HepG2 (cell line): ENCODE measurements around the gene VAV2. TPM values are rescaled to one million over a fixed set of nuclear protein-coding genes. Genes with fewer than 3 reads are reported as not detected.
A peak's percentile ranks its signal among the peaks of the same experiment; 100 is the strongest.

Experiments used
- GATAD2A ChIP-seq: IDR thresholded peaks from 2 replicates; pipeline ENCODE4 v1.6.1; 2016
- MYC ChIP-seq: sonication (generic); formaldehyde crosslinking; IDR thresholded peaks from 2 replicates; pipeline ENCODE4 v1.9.0; 2021; ENCODE audit warnings: missing genetic modification reagents, borderline replicate concordance
- PITX1 ChIP-seq: sonication (generic); formaldehyde crosslinking; IDR thresholded peaks from 2 replicates; pipeline ENCODE4 v1.5.1; 2020; ENCODE audit warnings: mild to moderate bottlenecking, missing genetic modification reagents
- RARA ChIP-seq: IDR thresholded peaks from 2 replicates; pipeline ENCODE4 v1.6.1; 2016; ENCODE audit warnings: missing genetic modification reagents, missing compliant biosample characterization
- ZFP36L1 ChIP-seq: sonication (generic); formaldehyde crosslinking; IDR thresholded peaks from 2 replicates; pipeline ENCODE4 v1.8.0; 2022; ENCODE audit warnings: mild to moderate bottlenecking, missing genetic modification reagents, moderate library complexity
- ZFY ChIP-seq: sonication (generic); formaldehyde crosslinking; IDR thresholded peaks from 2 replicates; pipeline ENCODE4 v1.4.0; 2020; ENCODE audit warnings: missing genetic modification reagents
- ZNF232 ChIP-seq: sonication (generic); formaldehyde crosslinking; IDR thresholded peaks from 2 replicates; pipeline ENCODE4 v1.4.0; 2020; ENCODE audit warnings: missing genetic modification reagents, borderline replicate concordance
- ZNF766 ChIP-seq: sonication (generic); formaldehyde crosslinking; IDR thresholded peaks from 2 replicates; pipeline ENCODE4 v1.5.0; 2020; ENCODE audit warnings: missing genetic modification reagents, borderline replicate concordance
- polyA plus RNA-seq, 8 experiments: library from polyadenylated mRNA; depleted of rRNA in 3 of 8; stranded (reverse) in 7 of 8; unstranded in 1 of 8; fragments of >200 nt; fragmentation: Illumina TruSeq in 4 of 8; extraction: Trizol in 4 of 8; gene quantifications; 2 replicates each; pipeline versions ENCODE4 v1.2.1 to v1.2.3, GENCODE V29; 2011 to 2016; ENCODE audit warnings: low read depth in 4 of 8, missing spikeins in 1 of 8, mixed read lengths in 1 of 8; ENCODE audit not compliant: insufficient read depth in 1 of 8
- total RNA-seq, 5 experiments: library from RNA; depleted of rRNA; stranded (reverse); fragments of >200 nt; fragmentation: Illumina TruSeq; extraction: Trizol; gene quantifications; 2 replicates each; pipeline ENCODE4 v1.2.3, GENCODE V29; 2016; ENCODE audit warnings: low read depth in 1 of 5
- TF ChIP-seq, protein P1 (sequence below): IDR thresholded peaks from 2 replicates; pipeline ENCODE4 v1.6.1; 2018; ENCODE audit warnings: missing genetic modification reagents
- TF ChIP-seq, protein P2 (sequence below): IDR thresholded peaks from 2 replicates; pipeline ENCODE4 v1.6.1; 2012; ENCODE audit warnings: inconsistent platforms
- TF ChIP-seq, protein P3 (sequence below): IDR thresholded peaks from 2 replicates; pipeline ENCODE4 v1.6.1; 2016; ENCODE audit warnings: mild to moderate bottlenecking
- TF ChIP-seq, protein P4 (sequence below): sonication (generic); formaldehyde crosslinking; IDR thresholded peaks from 2 replicates; pipeline ENCODE4 v1.5.0; 2020; ENCODE audit warnings: missing genetic modification reagents
- TF ChIP-seq, protein P5 (sequence below): IDR thresholded peaks from 2 replicates; pipeline ENCODE4 v1.6.1; 2018; ENCODE audit warnings: missing genetic modification reagents, mild to moderate bottlenecking, missing compliant biosample characterization
- TF ChIP-seq, protein P6 (sequence below): IDR thresholded peaks from 2 replicates; pipeline ENCODE4 v1.4.0; 2020; ENCODE audit warnings: mild to moderate bottlenecking, missing genetic modification reagents
- TF ChIP-seq, protein P7 (sequence below): sonication (generic); formaldehyde crosslinking; IDR thresholded peaks from 2 replicates; pipeline ENCODE4 v1.8.1; 2023; ENCODE audit warnings: mild to moderate bottlenecking, missing genetic modification reagents, borderline replicate concordance
- TF ChIP-seq, protein P8 (sequence below): sonication (generic); formaldehyde crosslinking; IDR thresholded peaks from 2 replicates; pipeline ENCODE4 v1.8.0; 2022; ENCODE audit warnings: missing genetic modification reagents, low read depth, mild to moderate bottlenecking, borderline replicate concordance

The VAV2 gene
- total and polyA plus RNA-seq, 2 of the 13 experiments (the other 11 are each of a cell fraction or from before 2014, with no cell fraction given) = 22.5 to 22.9 TPM

DNA sequence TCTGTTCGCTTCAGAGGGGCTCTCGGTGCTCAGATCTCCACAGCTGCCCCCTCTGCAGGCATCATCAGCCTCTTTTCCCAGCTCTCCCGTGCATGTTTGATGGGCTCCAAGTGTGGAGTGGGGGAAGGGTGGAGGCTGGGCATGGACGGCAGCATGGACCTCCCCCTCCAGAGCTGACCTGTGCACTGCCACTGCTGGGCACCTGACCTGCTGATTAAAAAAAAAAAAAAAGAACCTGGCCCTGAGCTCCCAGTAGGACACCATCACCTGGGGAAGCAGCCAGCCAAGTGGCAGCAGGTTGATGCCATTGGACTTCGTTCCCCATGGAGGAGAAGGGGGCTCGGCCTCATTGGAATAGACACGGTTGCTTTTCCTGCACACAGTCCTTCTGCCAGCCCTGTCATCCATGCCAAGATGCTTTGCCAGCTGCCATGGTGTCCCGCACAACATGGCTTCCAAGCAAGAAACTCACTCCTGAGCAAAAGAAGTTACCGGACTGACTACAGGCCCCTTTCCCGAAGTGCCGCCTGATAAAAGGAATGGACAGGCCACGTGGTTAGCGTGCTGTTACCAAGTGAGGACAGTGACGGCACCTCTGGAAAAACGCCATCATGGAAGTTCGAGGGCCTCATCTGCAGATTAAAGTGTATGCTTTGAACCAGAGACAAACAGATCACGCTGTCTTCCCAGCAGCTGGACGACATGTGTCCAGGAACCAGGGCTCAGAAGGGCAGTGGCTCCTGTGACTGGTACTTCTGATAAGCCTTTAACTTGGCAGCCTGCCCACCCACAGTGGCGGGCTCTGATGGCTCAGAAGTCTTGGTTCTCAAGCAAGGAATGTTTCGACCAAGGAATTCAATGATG lies 18.4 kb upstream of the VAV2 start (continued):
- TF ChIP-seq, protein P1, sequence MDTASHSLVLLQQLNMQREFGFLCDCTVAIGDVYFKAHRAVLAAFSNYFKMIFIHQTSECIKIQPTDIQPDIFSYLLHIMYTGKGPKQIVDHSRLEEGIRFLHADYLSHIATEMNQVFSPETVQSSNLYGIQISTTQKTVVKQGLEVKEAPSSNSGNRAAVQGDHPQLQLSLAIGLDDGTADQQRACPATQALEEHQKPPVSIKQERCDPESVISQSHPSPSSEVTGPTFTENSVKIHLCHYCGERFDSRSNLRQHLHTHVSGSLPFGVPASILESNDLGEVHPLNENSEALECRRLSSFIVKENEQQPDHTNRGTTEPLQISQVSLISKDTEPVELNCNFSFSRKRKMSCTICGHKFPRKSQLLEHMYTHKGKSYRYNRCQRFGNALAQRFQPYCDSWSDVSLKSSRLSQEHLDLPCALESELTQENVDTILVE (CRISPR knock-in tag) = 0 out of 2 replicates have a peak, but pooled peaks have one; percentile 58
- no peak for TF ChIP-seq ZNF766 (CRISPR knock-in tag)
- TF ChIP-seq RARA = 0 out of 2 replicates have a peak, but pooled peaks have one; percentile 12
- TF ChIP-seq, protein P2, sequence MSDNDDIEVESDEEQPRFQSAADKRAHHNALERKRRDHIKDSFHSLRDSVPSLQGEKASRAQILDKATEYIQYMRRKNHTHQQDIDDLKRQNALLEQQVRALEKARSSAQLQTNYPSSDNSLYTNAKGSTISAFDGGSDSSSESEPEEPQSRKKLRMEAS = peak; percentile 80; the same call in 1 of the 2 replicates
- 0 out of 2 replicates have a peak, but pooled peaks have one; percentile 48 for TF ChIP-seq ZFP36L1 (CRISPR knock-in tag)
- TF ChIP-seq, protein P3, sequence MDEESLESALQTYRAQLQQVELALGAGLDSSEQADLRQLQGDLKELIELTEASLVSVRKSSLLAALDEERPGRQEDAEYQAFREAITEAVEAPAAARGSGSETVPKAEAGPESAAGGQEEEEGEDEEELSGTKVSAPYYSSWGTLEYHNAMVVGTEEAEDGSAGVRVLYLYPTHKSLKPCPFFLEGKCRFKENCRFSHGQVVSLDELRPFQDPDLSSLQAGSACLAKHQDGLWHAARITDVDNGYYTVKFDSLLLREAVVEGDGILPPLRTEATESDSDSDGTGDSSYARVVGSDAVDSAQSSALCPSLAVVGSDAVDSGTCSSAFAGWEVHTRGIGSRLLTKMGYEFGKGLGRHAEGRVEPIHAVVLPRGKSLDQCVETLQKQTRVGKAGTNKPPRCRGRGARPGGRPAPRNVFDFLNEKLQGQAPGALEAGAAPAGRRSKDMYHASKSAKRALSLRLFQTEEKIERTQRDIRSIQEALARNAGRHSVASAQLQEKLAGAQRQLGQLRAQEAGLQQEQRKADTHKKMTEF (CRISPR knock-in tag) = peak; percentile 44; the same call in 1 of the 2 replicates
- 0 out of 2 replicates have a peak, but pooled peaks have one; percentile 20 for TF ChIP-seq GATAD2A (CRISPR knock-in tag)
- no peak for TF ChIP-seq ZNF232
- TF ChIP-seq, protein P4, sequence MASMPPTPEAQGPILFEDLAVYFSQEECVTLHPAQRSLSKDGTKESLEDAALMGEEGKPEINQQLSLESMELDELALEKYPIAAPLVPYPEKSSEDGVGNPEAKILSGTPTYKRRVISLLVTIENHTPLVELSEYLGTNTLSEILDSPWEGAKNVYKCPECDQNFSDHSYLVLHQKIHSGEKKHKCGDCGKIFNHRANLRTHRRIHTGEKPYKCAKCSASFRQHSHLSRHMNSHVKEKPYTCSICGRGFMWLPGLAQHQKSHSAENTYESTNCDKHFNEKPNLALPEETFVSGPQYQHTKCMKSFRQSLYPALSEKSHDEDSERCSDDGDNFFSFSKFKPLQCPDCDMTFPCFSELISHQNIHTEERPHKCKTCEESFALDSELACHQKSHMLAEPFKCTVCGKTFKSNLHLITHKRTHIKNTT = no peak
- TF ChIP-seq MYC (CRISPR knock-in tag) = peak; percentile 50; the same call in 1 of the 2 replicates
- TF ChIP-seq, protein P5, sequence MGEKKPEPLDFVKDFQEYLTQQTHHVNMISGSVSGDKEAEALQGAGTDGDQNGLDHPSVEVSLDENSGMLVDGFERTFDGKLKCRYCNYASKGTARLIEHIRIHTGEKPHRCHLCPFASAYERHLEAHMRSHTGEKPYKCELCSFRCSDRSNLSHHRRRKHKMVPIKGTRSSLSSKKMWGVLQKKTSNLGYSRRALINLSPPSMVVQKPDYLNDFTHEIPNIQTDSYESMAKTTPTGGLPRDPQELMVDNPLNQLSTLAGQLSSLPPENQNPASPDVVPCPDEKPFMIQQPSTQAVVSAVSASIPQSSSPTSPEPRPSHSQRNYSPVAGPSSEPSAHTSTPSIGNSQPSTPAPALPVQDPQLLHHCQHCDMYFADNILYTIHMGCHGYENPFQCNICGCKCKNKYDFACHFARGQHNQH (CRISPR knock-in tag) = 0 out of 2 replicates have a peak, but pooled peaks have one; percentile 34
- TF ChIP-seq, protein P6, sequence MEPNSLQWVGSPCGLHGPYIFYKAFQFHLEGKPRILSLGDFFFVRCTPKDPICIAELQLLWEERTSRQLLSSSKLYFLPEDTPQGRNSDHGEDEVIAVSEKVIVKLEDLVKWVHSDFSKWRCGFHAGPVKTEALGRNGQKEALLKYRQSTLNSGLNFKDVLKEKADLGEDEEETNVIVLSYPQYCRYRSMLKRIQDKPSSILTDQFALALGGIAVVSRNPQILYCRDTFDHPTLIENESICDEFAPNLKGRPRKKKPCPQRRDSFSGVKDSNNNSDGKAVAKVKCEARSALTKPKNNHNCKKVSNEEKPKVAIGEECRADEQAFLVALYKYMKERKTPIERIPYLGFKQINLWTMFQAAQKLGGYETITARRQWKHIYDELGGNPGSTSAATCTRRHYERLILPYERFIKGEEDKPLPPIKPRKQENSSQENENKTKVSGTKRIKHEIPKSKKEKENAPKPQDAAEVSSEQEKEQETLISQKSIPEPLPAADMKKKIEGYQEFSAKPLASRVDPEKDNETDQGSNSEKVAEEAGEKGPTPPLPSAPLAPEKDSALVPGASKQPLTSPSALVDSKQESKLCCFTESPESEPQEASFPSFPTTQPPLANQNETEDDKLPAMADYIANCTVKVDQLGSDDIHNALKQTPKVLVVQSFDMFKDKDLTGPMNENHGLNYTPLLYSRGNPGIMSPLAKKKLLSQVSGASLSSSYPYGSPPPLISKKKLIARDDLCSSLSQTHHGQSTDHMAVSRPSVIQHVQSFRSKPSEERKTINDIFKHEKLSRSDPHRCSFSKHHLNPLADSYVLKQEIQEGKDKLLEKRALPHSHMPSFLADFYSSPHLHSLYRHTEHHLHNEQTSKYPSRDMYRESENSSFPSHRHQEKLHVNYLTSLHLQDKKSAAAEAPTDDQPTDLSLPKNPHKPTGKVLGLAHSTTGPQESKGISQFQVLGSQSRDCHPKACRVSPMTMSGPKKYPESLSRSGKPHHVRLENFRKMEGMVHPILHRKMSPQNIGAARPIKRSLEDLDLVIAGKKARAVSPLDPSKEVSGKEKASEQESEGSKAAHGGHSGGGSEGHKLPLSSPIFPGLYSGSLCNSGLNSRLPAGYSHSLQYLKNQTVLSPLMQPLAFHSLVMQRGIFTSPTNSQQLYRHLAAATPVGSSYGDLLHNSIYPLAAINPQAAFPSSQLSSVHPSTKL = peak; percentile 27; the same call in 1 of the 2 replicates
- TF ChIP-seq, protein P7, sequence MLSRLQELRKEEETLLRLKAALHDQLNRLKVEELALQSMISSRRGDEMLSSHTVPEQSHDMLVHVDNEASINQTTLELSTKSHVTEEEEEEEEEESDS = no peak
- TF ChIP-seq, protein P8, sequence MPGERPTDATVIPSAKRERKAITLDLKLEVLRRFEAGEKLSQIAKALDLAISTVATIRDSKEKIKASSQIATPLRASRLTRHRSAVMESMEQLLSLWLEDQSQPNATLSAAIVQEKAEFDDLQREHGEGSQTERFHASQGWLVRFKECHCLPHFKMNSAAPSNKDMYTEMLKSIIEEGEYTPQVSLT (CRISPR knock-in tag) = no peak
- TF ChIP-seq PITX1 (CRISPR knock-in tag) = 0 out of 2 replicates have a peak, but pooled peaks have one; percentile 33
- TF ChIP-seq ZFY (CRISPR knock-in tag) = peak; percentile 28; the same call in 1 of the 2 replicates
